GOT3 (cell line): ENCODE data around the gene MEIS2.

Source experiments
- DNase-seq: peaks from one replicate; lab custom pipeline; 2025; ENCODE audit warnings: mixed read lengths; lab: John Stamatoyannopoulos, UW

Gene MEIS2

GRCh38 chr15:36965570-36966342 lies 134.6 kb downstream of the MEIS2 start:
- no peak for DNase-seq

GRCh38 chr15:36964626-36965025 lies 135.7 kb downstream of the MEIS2 start:
- no peak for DNase-seq

- DNase-seq, result no peak
These were observed 138.4 kb downstream of the MEIS2 start for GRCh38 chr15:36961956-36962355.

GRCh38 chr15:36960947-36961227 lies 139.5 kb downstream of the MEIS2 start:
- DNase-seq, result no peak

GRCh38 chr15:36960179-36960946 lies 140.0 kb downstream of the MEIS2 start:
- no peak for DNase-seq

GRCh38 chr15:36959746-36960145 lies 140.6 kb downstream of the MEIS2 start:
- no peak for DNase-seq

GRCh38 chr15:36958606-36959005 lies 141.7 kb downstream of the MEIS2 start:
- no peak for DNase-seq

- DNase-seq, result no peak
These were observed 145.9 kb downstream of the MEIS2 start for GRCh38 chr15:36954486-36954885.

GRCh38 chr15:36953346-36953745 lies 147.0 kb downstream of the MEIS2 start:
- no peak for DNase-seq

GRCh38 chr15:36951731-36952247 lies 148.6 kb downstream of the MEIS2 start:
- no peak for DNase-seq

GRCh38 chr15:36950371-36950770 lies 150.0 kb downstream of the MEIS2 start:
- DNase-seq, result no peak

- DNase-seq, result no peak
These were observed 151.4 kb downstream of the MEIS2 start for GRCh38 chr15:36948982-36949381.

- DNase-seq, result no peak
These were observed 153.2 kb downstream of the MEIS2 start for GRCh38 chr15:36947035-36947719.

- no peak for DNase-seq
These were observed 155.9 kb downstream of the MEIS2 start for GRCh38 chr15:36944442-36944841.

GRCh38 chr15:36943508-36944361 lies 156.6 kb downstream of the MEIS2 start:
- DNase-seq, result no peak

GRCh38 chr15:36942248-36942827 lies 158.0 kb downstream of the MEIS2 start:
- DNase-seq, result no peak

- DNase-seq, result no peak
These were observed 158.6 kb downstream of the MEIS2 start for GRCh38 chr15:36941798-36942197.

GRCh38 chr15:36940636-36941260 lies 159.6 kb downstream of the MEIS2 start:
- DNase-seq, result no peak

GRCh38 chr15:36940219-36940618 lies 160.1 kb downstream of the MEIS2 start:
- DNase-seq, result no peak

- DNase-seq, result no peak
These were observed 161.6 kb downstream of the MEIS2 start for GRCh38 chr15:36938764-36939163.

GRCh38 chr15:36938131-36938530 lies 162.2 kb downstream of the MEIS2 start:
- no peak for DNase-seq
